Left renal pelvis (tissue), 4 donors: ENCODE results near the gene SUFU. TPM values are rescaled to one million over a fixed set of nuclear protein-coding genes. Genes with fewer than 3 reads are reported as not detected.

Source experiments
- DNase-seq, 4 donors: peaks; one replicate each; pipeline ENCODE4 v3.0.0-alpha.2; 2013; ENCODE audit warnings: low read depth in 4 of 4, low spot score in 3 of 4
- polyA plus RNA-seq, 4 donors: library from polyadenylated mRNA; unstranded; fragments of 120-200 nt; gene quantifications; one replicate each; pipeline ENCODE4 v1.2.1, GENCODE V29; 2013; ENCODE audit not compliant: insufficient read length in 4 of 4

SUFU gene
- polyA plus RNA-seq, 4 donors, result 24.0 to 28.7 (median 27.6) TPM

- no peak for DNase-seq
Observed at GRCh38 chr10:102545997-102546396, 42.2 kb downstream of the SUFU start.

- DNase-seq, result no peak
Observed at GRCh38 chr10:102546606-102547320, 43.0 kb downstream of the SUFU start.

GRCh38 chr10:102549549-102549948, 45.8 kb downstream of the SUFU start:
- DNase-seq, result no peak

- DNase-seq, result no peak
Observed at GRCh38 chr10:102550636-102551210, 47.0 kb downstream of the SUFU start.

GRCh38 chr10:102552533-102552932, 48.8 kb downstream of the SUFU start:
- no peak for DNase-seq

GRCh38 chr10:102553771-102554170, 50.0 kb downstream of the SUFU start:
- DNase-seq, result no peak

- no peak for DNase-seq
Observed at GRCh38 chr10:102554531-102554930, 50.8 kb downstream of the SUFU start.

GRCh38 chr10:102555781-102556328, 52.1 kb downstream of the SUFU start:
- no peak for DNase-seq

GRCh38 chr10:102557569-102557968, 53.8 kb downstream of the SUFU start:
- DNase-seq, result no peak

GRCh38 chr10:102559764-102560163, 56.0 kb downstream of the SUFU start:
- DNase-seq, result no peak

GRCh38 chr10:102564209-102564834, 60.5 kb downstream of the SUFU start:
- DNase-seq, result no peak

- no peak for DNase-seq
Observed at GRCh38 chr10:102565793-102566192, 62.0 kb downstream of the SUFU start.

GRCh38 chr10:102578782-102579181, 75.0 kb downstream of the SUFU start:
- DNase-seq, result no peak

GRCh38 chr10:102579328-102579727, 75.6 kb downstream of the SUFU start:
- DNase-seq, result no peak

GRCh38 chr10:102580230-102580629, 76.5 kb downstream of the SUFU start:
- no peak for DNase-seq

- DNase-seq, result no peak
Observed at GRCh38 chr10:102581401-102581800, 77.6 kb downstream of the SUFU start.

- DNase-seq, result no peak
Observed at GRCh38 chr10:102581981-102582580, 78.3 kb downstream of the SUFU start.

- DNase-seq, result peak; percentile 75 to 81 (median 78)
Observed at GRCh38 chr10:102583435-102584417, 80.0 kb downstream of the SUFU start.

- DNase-seq, result no peak
Observed at GRCh38 chr10:102585026-102585425, 81.3 kb downstream of the SUFU start.

- no peak for DNase-seq
Observed at GRCh38 chr10:102586858-102587257, 83.1 kb downstream of the SUFU start.
